HCT116 (cell line): ENCODE measurements around the gene UBE2D3. TPM values are rescaled to one million over a fixed set of nuclear protein-coding genes. Genes with fewer than 3 reads are reported as not detected.
"Not testable (repeated sequence)": the region's sequence is repeated elsewhere in the genome, so short reads cannot be mapped to it uniquely, and the experiment has no call there.

Experiments used
- ATAC-seq: fragments of 200-7000 bp; cut with Tn5 transposase; 2 replicates; pipeline ENCODE4 v1.9.1; 2020; ENCODE audit warnings: mild to moderate bottlenecking, moderate library complexity
- BruUV-seq: library from RNA; stranded (reverse); fragments of 400-500 nt; replicated peaks from 2 replicates; lab custom pipeline; 2021; lab: Mats Ljungman, UMichigan
- CTCF ChIA-PET: fragments of 300-600 bp; sonication (Branson Sonifier 250); formaldehyde crosslinking; loops from one replicate; lab custom pipeline; 2021; ENCODE audit warnings: antibody characterized with exemption; lab: Charles Lee
- POLR2A ChIA-PET: fragments of 300-600, 350-600 bp; sonication (Branson Sonifier 250); formaldehyde crosslinking; loops from one replicate; lab custom pipeline; 2021; ENCODE audit warnings: antibody characterized with exemption; lab: Charles Lee
- RAD21 ChIA-PET, 2 experiments: fragments of 300-600 bp; sonication (Branson Sonifier 250); formaldehyde crosslinking; loops; one replicate each; lab custom pipeline; 2023; ENCODE audit warnings: low total read pairs in 2 of 2; ENCODE audit not compliant: uncharacterized antibody in 2 of 2, unreplicated experiment in 2 of 2, low non-redundant PET in 1 of 2; lab: Charles Lee
- DNase-seq: peaks from one replicate; pipeline ENCODE4 v3.0.0-alpha.2; 2010; ENCODE audit warnings: low read depth, low spot score
- H2AFZ ChIP-seq: fragments of 200-600 bp; shearing (Covaris generic), sonication (generic); 2 replicates; pipeline ENCODE4 v1.6.1; 2017; ENCODE audit warnings: low read depth, mixed run types, mixed read lengths, antibody characterized with exemption, low read length; ENCODE audit not compliant: poor library complexity, severe bottlenecking
- H3K27ac ChIP-seq: 2 replicates; pipeline ENCODE4 v1.5.1; 2012; ENCODE audit warnings: low read depth, low read length
- H3K27me3 ChIP-seq: fragments of 200-600 bp; sonication (generic); 2 replicates; pipeline ENCODE4 v1.6.1; 2016; ENCODE audit warnings: mixed run types, low read length, mixed read lengths; ENCODE audit not compliant: insufficient read depth
- H3K36me3 ChIP-seq, 2 experiments: fragments of 200-500 bp in 1 of 2; fragments of 200-600 bp in 1 of 2; sonication (Bioruptor generic) in 1 of 2; sonication (generic) in 1 of 2; 2 replicates each; pipeline versions ENCODE4 v1.5.1 to v1.6.1; 2014 to 2016; ENCODE audit warnings: low read length in 2 of 2, inconsistent platforms in 1 of 2, mixed read lengths in 1 of 2, mixed run types in 1 of 2; ENCODE audit not compliant: insufficient read depth in 2 of 2, control insufficient read depth in 1 of 2
- H3K4me1 ChIP-seq, 2 experiments: fragments of 200-600 bp in 1 of 2; sonication (generic) in 1 of 2; 2 replicates each; pipeline versions ENCODE4 v1.5.1 to v1.6.1; 2012 to 2017; ENCODE audit warnings: low read length in 2 of 2, inconsistent platforms in 1 of 2, mild to moderate bottlenecking in 1 of 2, mixed read lengths in 1 of 2, mixed run types in 1 of 2, moderate library complexity in 1 of 2; ENCODE audit not compliant: insufficient read depth in 2 of 2, control insufficient read depth in 1 of 2
- H3K4me2 ChIP-seq: fragments of 200-600 bp; sonication (generic); 2 replicates; pipeline ENCODE4 v1.6.1; 2017; ENCODE audit warnings: mixed run types, low read length, mixed read lengths
- H3K4me3 ChIP-seq, 2 experiments: fragments of 200-600 bp in 1 of 2; sonication (generic) in 1 of 2; replicated peaks in 1 of 2; 2 replicates each; pipeline ENCODE4 v1.5.1; 2011 to 2016; ENCODE audit warnings: low read length in 2 of 2, control low read depth in 1 of 2, low read depth in 1 of 2, mild to moderate bottlenecking in 1 of 2, mixed read lengths in 1 of 2, mixed run types in 1 of 2
- H3K79me2 ChIP-seq: fragments of 200-600 bp; sonication (generic); 2 replicates; pipeline ENCODE4 v1.6.1; 2017; ENCODE audit warnings: mild to moderate bottlenecking, mixed run types, low read length, moderate library complexity, mixed read lengths; ENCODE audit not compliant: insufficient read depth
- H3K9ac ChIP-seq: fragments of 200-600 bp; sonication (generic); 2 replicates; pipeline ENCODE4 v1.6.1; 2016; ENCODE audit warnings: low read length, mixed read lengths
- H3K9me2 ChIP-seq: fragments of 200-600 bp; sonication (generic), shearing (Covaris generic); 2 replicates; pipeline ENCODE4 v1.6.1; 2017; ENCODE audit warnings: mixed run types, mild to moderate bottlenecking, moderate library complexity; ENCODE audit not compliant: insufficient read depth
- H3K9me3 ChIP-seq, 2 experiments: fragments of 200-500 bp in 1 of 2; fragments of 200-600 bp in 1 of 2; sonication (Bioruptor generic) in 1 of 2; sonication (generic) in 1 of 2; 2 replicates each; pipeline ENCODE4 v1.6.1; 2014 to 2017; ENCODE audit warnings: low read length in 2 of 2, mixed read lengths in 2 of 2, inconsistent platforms in 1 of 2, low read depth in 1 of 2, mild to moderate bottlenecking in 1 of 2, mixed run types in 1 of 2, moderate library complexity in 1 of 2; ENCODE audit not compliant: control insufficient read depth in 1 of 2, insufficient read depth in 1 of 2
- H4K20me1 ChIP-seq: fragments of 200-600 bp; sonication (generic), shearing (Covaris generic); 2 replicates; pipeline ENCODE4 v1.6.1; 2017; ENCODE audit warnings: mixed run types, mild to moderate bottlenecking, moderate library complexity; ENCODE audit not compliant: insufficient read depth
- CBX3 ChIP-seq: IDR thresholded peaks from 2 replicates; pipeline ENCODE4 v1.6.1; 2012; ENCODE audit warnings: low read depth
- ELF1 ChIP-seq: IDR thresholded peaks from 2 replicates; pipeline ENCODE4 v1.6.1; 2012; ENCODE audit warnings: low read depth, borderline replicate concordance
- JUND ChIP-seq: IDR thresholded peaks from 2 replicates; pipeline ENCODE4 v1.6.1; 2012
- POLR2A ChIP-seq: IDR thresholded peaks from 2 replicates; pipeline ENCODE4 v1.7.0; 2011; ENCODE audit warnings: borderline replicate concordance; ENCODE audit not compliant: insufficient read depth, insufficient read length; ENCODE audit errors: extremely low read depth
- SRF ChIP-seq: IDR thresholded peaks from 2 replicates; pipeline ENCODE4 v1.6.1; 2012; ENCODE audit warnings: low read depth
- TCF7L2 ChIP-seq: IDR thresholded peaks from 2 replicates; pipeline ENCODE4 v1.7.0; 2011; ENCODE audit warnings: borderline replicate concordance, inconsistent platforms; ENCODE audit not compliant: insufficient read depth, insufficient read length; ENCODE audit errors: extremely low read depth
- YY1 ChIP-seq: IDR thresholded peaks from 2 replicates; pipeline ENCODE4 v1.6.1; 2011; ENCODE audit warnings: low read length, low read depth, moderate library complexity, mild to moderate bottlenecking; ENCODE audit not compliant: insufficient replicate concordance; ENCODE audit errors: extremely low read depth
- ZBTB33 ChIP-seq: IDR thresholded peaks from 2 replicates; pipeline ENCODE4 v1.6.1; 2011; ENCODE audit warnings: mild to moderate bottlenecking, low read length, moderate library complexity; ENCODE audit not compliant: insufficient replicate concordance; ENCODE audit errors: extremely low read depth
- ZNF274 ChIP-seq: fragments of 200-500 bp; sonication (Bioruptor generic); IDR thresholded peaks from 2 replicates; pipeline ENCODE4 v1.6.1; 2014; ENCODE audit warnings: mild to moderate bottlenecking, low read depth, low read length, inconsistent platforms
- intact Hi-C: fragments of 100-400 bp; cut with micrococcal nuclease; formaldehyde crosslinking; loops from 2 replicates; pipeline ENCODE4 v1.10.0; 2022
- total RNA-seq: library from RNA; stranded (reverse); gene quantifications from one replicate; pipeline ENCODE4 v1.2.1, GENCODE V29; 2021; ENCODE audit not compliant: unreplicated experiment

Gene UBE2D3
- total RNA-seq, 1 experiment from 2014 or later: 302 TPM

- no peak overlapping the region for H3K4me3 ChIP-seq
- ChIA-PET RAD21 (no interaction called here), CTCF (no interaction called here), POLR2A (no interaction called here)
- peaks cover 100% of the 10 kb centered on the region for H3K79me2 ChIP-seq
- no peak for DNase-seq
- BruUV-seq: no TSS peak
- H3K9ac ChIP-seq: no peak overlapping the region
- no peak overlapping the region; the same call in 1 of the 2 replicates for H3K4me2 ChIP-seq
- H3K9me2 ChIP-seq: no peaks in the 10 kb centered on the region
- peaks cover 10 to 25% of the 10 kb centered on the region in 2 experiments; a peak in 3 of 4 replicates for H3K36me3 ChIP-seq
- no peaks in the 10 kb centered on the region for H3K27me3 ChIP-seq
- no peak overlapping the region for H2AFZ ChIP-seq
- H4K20me1 ChIP-seq: peaks cover 83% of the 10 kb centered on the region
- peaks cover 4 to 57% of the 10 kb centered on the region in 2 experiments for H3K4me1 ChIP-seq
- intact Hi-C loops: loop anchor here (10.0 kb wide), 1 partner anchor 275 kb away; the partner anchor contains the start of gene BDH2
- no peak for TF ChIP-seq ZNF274
- TF ChIP-seq JUND: no peak
- no peak for TF ChIP-seq ELF1
- TF ChIP-seq SRF: no peak
- TF ChIP-seq YY1: no peak
- no peak for TF ChIP-seq POLR2A
- TF ChIP-seq ZBTB33: no peak
- no peak for TF ChIP-seq CBX3
- TF ChIP-seq TCF7L2: no peak
- TF ChIP-seq, all 23 proteins: peak for 0
- no peak overlapping the region for H3K27ac ChIP-seq
- no peaks in the 10 kb centered on the region for H3K9me3 ChIP-seq
- ATAC-seq: no peak
Observed at GRCh38 chr4:102819588-102820365, 7.6 kb downstream of the UBE2D3 start.

- H3K9ac ChIP-seq, H3K4me2 ChIP-seq, H3K4me3 ChIP-seq, RAD21 ChIA-PET, ATAC-seq, H3K9me2 ChIP-seq, BruUV-seq, H3K9me3 ChIP-seq, intact Hi-C loops, H2AFZ ChIP-seq, DNase-seq, CTCF ChIA-PET, H3K27ac ChIP-seq, H3K27me3 ChIP-seq: not testable (repeated sequence)
- Histone ChIP-seq H3K36me3 (peaks cover 8 to 19% of the 10 kb centered on the region in 2 experiments; a peak in 3 of 4 replicates), H3K79me2 (peaks cover 100% of the 10 kb centered on the region), H4K20me1 (peaks cover 81% of the 10 kb centered on the region), H3K4me1 (peaks cover 0 to 50% of the 10 kb centered on the region in 2 experiments)
- POLR2A ChIA-PET: interaction anchor here (4.2 kb wide), 1 partner anchor 9 kb away, joined by 24 read pairs; the partner anchor contains the start of gene UBE2D3
Observed at GRCh38 chr4:102819100-102819499, 8.3 kb downstream of the UBE2D3 start.
